ENCODE data around the gene GRIA3. TPM values are rescaled to one million over a fixed set of nuclear protein-coding genes. Genes with fewer than 3 reads are reported as not detected.

Gene GRIA3
- total RNA-seq, 1 donor from 2014 or later = 4.6 TPM

DNA sequence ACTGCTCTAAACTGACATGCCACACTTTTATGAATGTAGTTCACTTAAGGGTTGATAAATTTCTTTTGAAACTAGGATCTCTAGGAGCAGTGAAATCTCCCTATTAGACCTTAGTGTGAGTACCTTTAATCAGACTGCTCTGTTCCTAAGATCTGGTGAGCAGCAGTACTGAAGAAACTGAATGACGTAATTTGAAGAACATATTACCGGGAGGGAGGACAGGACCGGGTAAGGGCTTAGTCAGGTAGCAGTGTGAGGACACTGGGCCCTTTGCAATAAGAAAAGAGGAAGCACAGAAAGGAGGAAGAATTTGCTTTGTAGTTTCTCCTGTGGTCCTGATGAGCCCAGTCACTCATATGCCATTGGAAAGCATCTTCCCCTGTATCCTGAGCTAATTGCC is 293.6 kb downstream of the GRIA3 start:
- Histone ChIP-seq H3K27me3 (no peaks in the 10 kb centered on the region), H3F3A (ENCODE audit: low read depth) (peaks cover 11% of the 10 kb centered on the region), H3K27ac (no peak overlapping the region), H3K4me2 (no peak overlapping the region), H3K79me2 (ENCODE audit: low read depth) (no peaks in the 10 kb centered on the region), H3K4me3 (no peak overlapping the region), H3K9ac (no peak overlapping the region), H3K36me3 (no peaks in the 10 kb centered on the region), H4K20me1 (ENCODE audit: low read depth) (no peaks in the 10 kb centered on the region), H3K9me3 (ENCODE audit: low read depth) (no peaks in the 10 kb centered on the region), H3K4me1 (peaks cover 27% of the 10 kb centered on the region), H2AFZ (replicated peaks) (no peak overlapping the region)
- no peak for TF ChIP-seq EZH2 (IDR thresholded peaks at IDR 0.05)
- Mint-ChIP-seq H3K4me1 (peaks cover 22% of the 10 kb centered on the region), H3K36me3 (no peaks in the 10 kb centered on the region), H3K4me3 (no peak overlapping the region), H3K27me3 (ENCODE audit: insufficient read depth, low read depth) (no peaks in the 10 kb centered on the region), H3K9me3 (no peaks in the 10 kb centered on the region), H3K27ac (no peak overlapping the region)
- DNase-seq (ENCODE audit: low spot score) = no peak

DNA sequence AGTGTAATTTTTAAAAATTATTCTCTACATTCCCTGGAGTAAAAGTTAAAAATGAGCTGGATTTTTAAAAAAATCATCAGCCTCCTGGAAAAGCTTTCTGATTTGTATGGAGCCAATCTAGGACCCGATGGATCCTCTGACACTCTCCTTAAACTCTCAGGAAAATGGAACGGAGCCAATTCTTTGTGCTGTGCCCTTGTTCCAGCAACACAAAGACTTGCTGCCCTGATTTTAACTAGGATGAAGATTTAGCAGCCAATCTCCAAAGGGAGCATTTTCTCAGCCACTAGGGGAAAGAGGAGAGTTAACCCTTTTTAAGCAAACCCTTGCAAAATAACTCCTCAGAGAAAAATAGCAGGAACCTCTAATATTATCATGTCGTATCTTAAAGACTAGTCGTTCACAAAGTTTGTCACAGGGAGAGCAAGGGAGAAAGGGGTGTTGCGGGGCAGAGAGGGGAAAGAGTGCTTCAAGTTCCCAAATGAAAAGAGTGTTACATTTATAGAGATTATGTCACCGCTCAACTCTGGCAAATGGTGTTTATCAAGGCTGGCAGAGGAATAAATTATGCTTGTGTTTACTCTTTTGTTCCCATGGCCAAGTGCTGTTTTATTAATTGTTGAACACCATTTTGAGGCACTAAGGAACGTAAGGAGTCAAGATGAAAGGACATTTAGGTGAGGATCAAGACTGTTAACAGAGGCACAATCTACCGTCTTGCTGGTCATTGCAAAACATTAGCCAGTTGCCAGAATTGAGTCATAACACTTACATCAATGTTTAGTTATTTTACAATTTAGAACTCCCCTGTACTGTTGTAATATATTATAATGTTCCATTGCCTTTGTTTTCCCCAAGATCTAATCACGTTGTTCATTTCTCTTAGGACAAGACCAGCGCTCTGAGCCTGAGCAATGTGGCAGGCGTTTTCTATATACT is 298.1 kb downstream of the GRIA3 start:
- peak; percentile 52 for DNase-seq (ENCODE audit: low spot score)
- H3F3A ChIP-seq (ENCODE audit: low read depth) = peaks cover 11% of the 10 kb centered on the region

DNA sequence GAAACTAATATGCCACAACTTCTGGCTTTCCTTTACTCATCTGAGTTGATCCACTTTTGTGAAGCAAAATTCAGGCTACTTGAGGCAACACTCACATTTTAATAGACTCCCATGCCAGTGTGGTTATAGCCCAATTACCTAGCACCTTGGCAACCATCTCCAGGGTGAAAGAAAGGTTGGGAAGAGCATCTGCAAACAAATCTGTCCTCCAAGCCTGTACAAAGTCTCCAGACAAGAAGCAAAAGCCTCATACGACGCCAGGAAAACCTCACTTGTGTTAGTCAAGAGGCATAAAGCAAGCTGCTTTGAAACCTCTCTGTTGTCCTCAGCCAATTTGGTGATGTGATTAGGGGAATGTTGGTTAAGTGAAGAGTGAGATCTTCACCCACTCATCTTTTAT is 302.2 kb downstream of the GRIA3 start:
- Mint-ChIP-seq H3K4me1 (peaks cover 10% of the 10 kb centered on the region), H3K9me3 (no peaks in the 10 kb centered on the region), H3K27me3 (ENCODE audit: insufficient read depth, low read depth) (no peaks in the 10 kb centered on the region), H3K27ac (no peak overlapping the region), H3K4me3 (no peak overlapping the region), H3K36me3 (no peaks in the 10 kb centered on the region)
- Histone ChIP-seq H3K4me2 (no peak overlapping the region), H3K27me3 (no peaks in the 10 kb centered on the region), H3K79me2 (ENCODE audit: low read depth) (no peaks in the 10 kb centered on the region), H3F3A (ENCODE audit: low read depth) (peaks cover 7% of the 10 kb centered on the region), H3K36me3 (no peaks in the 10 kb centered on the region), H3K9ac (no peak overlapping the region), H3K4me1 (peaks cover 17% of the 10 kb centered on the region), H3K4me3 (no peak overlapping the region), H2AFZ (replicated peaks) (no peak overlapping the region), H3K27ac (no peak overlapping the region), H3K9me3 (ENCODE audit: low read depth) (no peaks in the 10 kb centered on the region), H4K20me1 (ENCODE audit: low read depth) (no peaks in the 10 kb centered on the region)
- no peak for DNase-seq (ENCODE audit: low spot score)
- TF ChIP-seq, protein P1, sequence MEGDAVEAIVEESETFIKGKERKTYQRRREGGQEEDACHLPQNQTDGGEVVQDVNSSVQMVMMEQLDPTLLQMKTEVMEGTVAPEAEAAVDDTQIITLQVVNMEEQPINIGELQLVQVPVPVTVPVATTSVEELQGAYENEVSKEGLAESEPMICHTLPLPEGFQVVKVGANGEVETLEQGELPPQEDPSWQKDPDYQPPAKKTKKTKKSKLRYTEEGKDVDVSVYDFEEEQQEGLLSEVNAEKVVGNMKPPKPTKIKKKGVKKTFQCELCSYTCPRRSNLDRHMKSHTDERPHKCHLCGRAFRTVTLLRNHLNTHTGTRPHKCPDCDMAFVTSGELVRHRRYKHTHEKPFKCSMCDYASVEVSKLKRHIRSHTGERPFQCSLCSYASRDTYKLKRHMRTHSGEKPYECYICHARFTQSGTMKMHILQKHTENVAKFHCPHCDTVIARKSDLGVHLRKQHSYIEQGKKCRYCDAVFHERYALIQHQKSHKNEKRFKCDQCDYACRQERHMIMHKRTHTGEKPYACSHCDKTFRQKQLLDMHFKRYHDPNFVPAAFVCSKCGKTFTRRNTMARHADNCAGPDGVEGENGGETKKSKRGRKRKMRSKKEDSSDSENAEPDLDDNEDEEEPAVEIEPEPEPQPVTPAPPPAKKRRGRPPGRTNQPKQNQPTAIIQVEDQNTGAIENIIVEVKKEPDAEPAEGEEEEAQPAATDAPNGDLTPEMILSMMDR (IDR thresholded peaks at IDR 0.05) = no peak
- TF ChIP-seq EZH2phosphoT487 (IDR thresholded peaks at IDR 0.05) (no peak), EZH2 (IDR thresholded peaks at IDR 0.05) (no peak)

More for the DNA sequence above, 298.1 kb downstream of the GRIA3 start:
- Mint-ChIP-seq H3K4me1 (peaks cover 20% of the 10 kb centered on the region), H3K9me3 (no peaks in the 10 kb centered on the region), H3K4me3 (no peak overlapping the region), H3K36me3 (no peaks in the 10 kb centered on the region), H3K27me3 (ENCODE audit: insufficient read depth, low read depth) (no peaks in the 10 kb centered on the region), H3K27ac (peak overlapping the region; percentile 65)
- TF ChIP-seq EZH2 (IDR thresholded peaks at IDR 0.05) = no peak
- TF ChIP-seq, protein P1 (IDR thresholded peaks at IDR 0.05) = peak; percentile 24
- H2AFZ ChIP-seq (replicated peaks) = peak overlapping the region; percentile 48
- H3K4me1 ChIP-seq = peaks cover 32% of the 10 kb centered on the region
- peak overlapping the region; percentile 73 for H3K27ac ChIP-seq
- H3K4me3 ChIP-seq = no peak overlapping the region
- no peaks in the 10 kb centered on the region for H3K9me3 ChIP-seq (ENCODE audit: low read depth)
- H4K20me1 ChIP-seq (ENCODE audit: low read depth) = no peaks in the 10 kb centered on the region
- H3K4me2 ChIP-seq = peak overlapping the region; percentile 33
- H3K36me3 ChIP-seq = no peaks in the 10 kb centered on the region
- H3K9ac ChIP-seq = no peak overlapping the region
- no peaks in the 10 kb centered on the region for H3K79me2 ChIP-seq (ENCODE audit: low read depth)
- no peaks in the 10 kb centered on the region for H3K27me3 ChIP-seq

DNA sequence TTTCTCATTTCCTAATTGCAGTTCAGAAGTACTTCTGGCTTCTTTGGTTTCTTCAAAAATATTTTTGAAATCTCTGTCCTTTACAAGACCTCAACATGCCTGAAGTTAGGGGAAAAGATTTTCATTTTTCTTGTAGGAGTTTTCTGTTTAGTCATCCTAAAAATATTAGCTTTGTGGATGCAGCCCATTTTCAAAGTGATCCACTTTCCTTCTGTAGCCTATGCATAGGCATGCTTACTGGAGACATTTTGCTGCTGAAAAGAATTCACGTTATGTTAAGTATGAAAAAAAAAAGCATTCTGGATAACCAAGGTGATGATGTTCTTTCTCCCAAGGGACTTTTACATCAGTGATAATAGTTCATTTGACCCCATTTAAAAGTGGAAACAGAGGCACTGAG is 303.2 kb downstream of the GRIA3 start:
- Histone ChIP-seq H3K9ac (no peak overlapping the region), H2AFZ (replicated peaks) (no peak overlapping the region), H3K4me3 (no peak overlapping the region), H3K4me2 (no peak overlapping the region), H3K27ac (no peak overlapping the region), H3K4me1 (peaks cover 10% of the 10 kb centered on the region), H3K36me3 (no peaks in the 10 kb centered on the region), H3F3A (ENCODE audit: low read depth) (no peaks in the 10 kb centered on the region), H3K27me3 (no peaks in the 10 kb centered on the region), H3K9me3 (ENCODE audit: low read depth) (no peaks in the 10 kb centered on the region), H4K20me1 (ENCODE audit: low read depth) (no peaks in the 10 kb centered on the region), H3K79me2 (ENCODE audit: low read depth) (no peaks in the 10 kb centered on the region)
- peaks cover 2% of the 10 kb centered on the region for H3K4me1 Mint-ChIP-seq
- H3K4me3 Mint-ChIP-seq = no peak overlapping the region
- DNase-seq (ENCODE audit: low spot score) = no peak
- H3K36me3 Mint-ChIP-seq = no peaks in the 10 kb centered on the region
- H3K9me3 Mint-ChIP-seq = no peaks in the 10 kb centered on the region
- TF ChIP-seq EZH2 (IDR thresholded peaks at IDR 0.05) (no peak), EZH2phosphoT487 (IDR thresholded peaks at IDR 0.05) (no peak)
- TF ChIP-seq, protein P1 (IDR thresholded peaks at IDR 0.05) = no peak
- no peaks in the 10 kb centered on the region for H3K27me3 Mint-ChIP-seq (ENCODE audit: insufficient read depth, low read depth)
- no peak overlapping the region for H3K27ac Mint-ChIP-seq

Measured in neural progenitor cell (in vitro differentiated cells).